HFF-Myc (cell line): ENCODE results near the gene TBC1D9.

Source experiments
- DNase-seq: peaks from one replicate; pipeline ENCODE4 v3.0.0-alpha.2; 2011; ENCODE audit warnings: low read depth; ENCODE audit errors: extremely low read depth
- H3K4me3 ChIP-seq: replicated peaks from 2 replicates; pipeline ENCODE4 v1.5.1; 2011; ENCODE audit warnings: low read depth, mild to moderate bottlenecking, control low read depth, low read length
- CTCF ChIP-seq: IDR thresholded peaks from 2 replicates; pipeline ENCODE4 v1.5.1; 2012; ENCODE audit warnings: mild to moderate bottlenecking, low read depth, low read length, control low read depth; ENCODE audit errors: missing control alignments

TBC1D9 gene

GRCh38 chr4:140571620-140572019 is 184.6 kb downstream of the TBC1D9 start:
- H3K4me3 ChIP-seq: no peak overlapping the region
- DNase-seq: no peak
- no peak for TF ChIP-seq CTCF
